NCI-H510A (cell line): ENCODE data around the gene SMCO4.
"Not testable (repeated sequence)": the region's sequence is repeated elsewhere in the genome, so short reads cannot be mapped to it uniquely, and the experiment has no call there.

Experiments
- DNase-seq: peaks from one replicate; lab custom pipeline; 2025; lab: John Stamatoyannopoulos, UW

Gene SMCO4

GRCh38 chr11:93560199-93560932 is 17.2 kb upstream of the SMCO4 start:
- no peak for DNase-seq

- no peak for DNase-seq
Observed at GRCh38 chr11:93559681-93560080, 16.5 kb upstream of the SMCO4 start.

GRCh38 chr11:93552874-93553273 is 9.7 kb upstream of the SMCO4 start:
- DNase-seq = no peak

GRCh38 chr11:93549976-93550375 is 6.8 kb upstream of the SMCO4 start:
- no peak for DNase-seq

- no peak for DNase-seq
Observed at GRCh38 chr11:93548679-93549319, 5.6 kb upstream of the SMCO4 start.

- no peak for DNase-seq
Observed at GRCh38 chr11:93547773-93548172, 4.6 kb upstream of the SMCO4 start.

GRCh38 chr11:93547028-93547427 is 3.8 kb upstream of the SMCO4 start:
- DNase-seq = no peak

- DNase-seq = no peak
Observed at GRCh38 chr11:93545566-93545965, 2.4 kb upstream of the SMCO4 start.

- no peak for DNase-seq
Observed at GRCh38 chr11:93542811-93543229, 371 bp downstream of the SMCO4 start.

- DNase-seq = no peak
Observed at GRCh38 chr11:93541884-93542810, 1.0 kb downstream of the SMCO4 start.

GRCh38 chr11:93540896-93541553 is 2.2 kb downstream of the SMCO4 start:
- no peak for DNase-seq

GRCh38 chr11:93540337-93540736 is 2.9 kb downstream of the SMCO4 start:
- DNase-seq = no peak

- DNase-seq = no peak
Observed at GRCh38 chr11:93537767-93538261, 5.4 kb downstream of the SMCO4 start.

- DNase-seq = no peak
Observed at GRCh38 chr11:93537049-93537448, 6.1 kb downstream of the SMCO4 start.

- DNase-seq = no peak
Observed at GRCh38 chr11:93536101-93536861, 6.9 kb downstream of the SMCO4 start.

- DNase-seq = not testable (repeated sequence)
Observed at GRCh38 chr11:93535578-93535977, 7.6 kb downstream of the SMCO4 start.

GRCh38 chr11:93532806-93533205 is 10.4 kb downstream of the SMCO4 start:
- no peak for DNase-seq

GRCh38 chr11:93532281-93532789 is 10.9 kb downstream of the SMCO4 start:
- no peak for DNase-seq

- DNase-seq = no peak
Observed at GRCh38 chr11:93530468-93530826, 12.7 kb downstream of the SMCO4 start.

- no peak for DNase-seq
Observed at GRCh38 chr11:93529707-93530467, 13.3 kb downstream of the SMCO4 start.
